HG02943 (cell line): Measurements from ENCODE around the gene DLD.
"Not testable (repeated sequence)": the region's sequence is repeated elsewhere in the genome, so short reads cannot be mapped to it uniquely, and the experiment has no call there.

ENCODE experiments used
- ATAC-seq: cut with Tn5 transposase; IDR thresholded peaks from one replicate; pipeline ENCODE4 v1.9.1; 2021; ENCODE audit warnings: mild to moderate bottlenecking, low read depth, moderate library complexity; ENCODE audit not compliant: unreplicated experiment

The DLD gene

DNA sequence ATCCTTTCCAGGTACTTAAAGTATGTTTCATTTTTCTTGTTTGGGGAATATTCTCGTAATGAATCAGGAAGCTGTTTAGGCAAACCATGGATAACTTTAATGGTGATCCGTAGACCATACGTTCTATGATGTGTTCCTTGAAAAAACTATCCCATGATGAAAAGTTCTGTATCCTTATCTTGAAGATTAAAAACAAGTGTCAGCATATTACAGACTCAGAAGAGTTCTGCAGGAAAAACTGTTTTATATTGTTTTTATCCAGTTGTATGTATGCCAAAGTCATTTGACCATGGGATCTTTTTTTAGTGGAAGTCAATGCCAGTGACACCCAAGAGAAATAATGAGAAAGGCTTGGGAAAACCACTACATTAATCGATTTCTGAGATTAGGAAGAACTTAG lies 52.0 kb downstream of the DLD start:
- ATAC-seq = no peak

DNA sequence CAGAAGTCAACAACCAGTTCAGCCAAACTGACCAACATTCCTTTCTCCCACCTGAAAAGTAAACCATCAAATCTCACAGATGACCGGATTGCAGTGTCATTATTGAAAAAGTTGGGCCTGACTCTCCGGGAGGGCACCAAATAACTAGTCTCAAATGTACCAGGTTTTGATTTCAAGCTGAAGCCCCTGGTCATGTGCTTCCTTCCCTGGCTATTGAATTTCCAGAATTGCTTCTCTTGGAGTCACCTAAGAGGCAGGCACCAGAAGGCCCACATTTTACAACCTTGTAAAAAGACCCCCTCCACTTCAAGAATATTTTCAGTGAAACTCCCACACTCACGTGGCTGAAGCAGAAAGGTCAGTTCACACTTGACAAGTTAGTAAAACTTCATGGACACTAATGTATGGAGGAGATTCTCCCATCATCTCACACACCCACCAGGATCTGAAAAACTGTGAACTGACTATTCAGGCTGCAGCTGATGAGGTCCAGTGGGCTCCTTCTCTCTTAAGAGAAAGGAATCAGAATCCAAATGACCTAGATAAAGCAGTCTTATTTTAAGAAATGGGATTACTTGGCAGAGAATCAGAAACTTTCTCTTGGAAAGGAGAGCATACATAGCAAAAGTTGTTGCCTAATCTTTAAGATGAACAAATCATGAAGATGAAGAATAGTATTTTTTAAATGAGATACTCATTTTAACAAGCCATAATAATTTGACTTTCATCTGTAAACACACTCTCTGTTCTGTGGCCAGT lies 53.6 kb downstream of the DLD start:
- no peak for ATAC-seq

DNA sequence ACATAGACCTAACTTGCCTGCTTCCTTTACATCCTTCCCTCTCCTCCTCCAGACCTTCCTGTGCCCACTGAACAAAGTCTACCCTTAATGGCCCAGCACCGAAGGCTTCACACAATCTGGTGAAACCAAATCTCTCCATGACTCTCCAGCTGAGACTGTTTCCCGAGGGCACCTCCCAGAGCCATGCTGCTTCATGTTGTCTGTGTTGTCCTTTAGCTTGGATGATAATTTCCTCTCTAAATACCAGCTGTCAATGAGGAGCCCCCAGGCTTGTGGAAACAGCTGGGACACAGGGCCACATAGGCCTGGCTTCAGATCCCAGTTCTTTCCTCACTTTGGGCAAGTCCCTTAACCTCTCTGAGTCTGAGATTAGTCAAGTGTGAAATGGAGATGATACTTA lies 54.3 kb downstream of the DLD start:
- ATAC-seq = no peak

DNA sequence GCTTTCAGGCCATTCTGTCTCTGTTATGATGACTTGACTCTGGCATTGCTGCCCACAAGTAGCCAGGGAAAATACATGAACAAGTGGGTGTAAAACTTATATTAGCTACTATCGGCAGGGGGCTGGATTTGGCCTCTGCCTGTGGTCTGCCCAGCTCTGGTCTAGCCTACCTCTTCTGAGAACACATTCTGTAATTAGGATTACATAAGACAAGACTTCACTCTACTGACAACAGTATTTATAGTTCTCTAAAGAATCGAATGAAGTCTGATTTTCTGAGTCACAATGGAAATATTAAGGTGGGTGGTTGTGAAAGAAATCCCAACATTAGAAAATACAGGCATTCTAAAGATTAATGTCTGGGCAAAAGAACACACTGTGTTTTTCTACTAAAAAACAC lies 55.5 kb downstream of the DLD start:
- no peak for ATAC-seq

DNA sequence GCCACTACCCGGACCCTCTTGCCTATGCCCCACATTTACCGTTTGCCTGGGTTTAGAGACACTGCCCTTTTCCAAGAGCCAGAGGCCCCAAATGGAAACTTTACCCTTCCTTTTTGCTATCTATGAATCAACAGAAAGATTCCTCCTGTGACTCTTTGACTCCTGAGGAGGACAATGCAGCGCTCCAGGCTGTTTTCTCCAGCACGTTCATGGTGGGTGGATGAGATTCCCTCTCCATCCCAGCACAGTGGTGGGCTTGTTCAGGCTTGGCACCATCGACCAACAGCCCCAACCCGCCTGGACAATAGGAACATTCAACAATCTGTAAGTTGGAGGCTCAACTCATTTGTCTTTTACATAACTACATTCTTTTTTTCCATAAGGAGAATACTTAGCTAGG lies 55.9 kb downstream of the DLD start:
- no peak for ATAC-seq

DNA sequence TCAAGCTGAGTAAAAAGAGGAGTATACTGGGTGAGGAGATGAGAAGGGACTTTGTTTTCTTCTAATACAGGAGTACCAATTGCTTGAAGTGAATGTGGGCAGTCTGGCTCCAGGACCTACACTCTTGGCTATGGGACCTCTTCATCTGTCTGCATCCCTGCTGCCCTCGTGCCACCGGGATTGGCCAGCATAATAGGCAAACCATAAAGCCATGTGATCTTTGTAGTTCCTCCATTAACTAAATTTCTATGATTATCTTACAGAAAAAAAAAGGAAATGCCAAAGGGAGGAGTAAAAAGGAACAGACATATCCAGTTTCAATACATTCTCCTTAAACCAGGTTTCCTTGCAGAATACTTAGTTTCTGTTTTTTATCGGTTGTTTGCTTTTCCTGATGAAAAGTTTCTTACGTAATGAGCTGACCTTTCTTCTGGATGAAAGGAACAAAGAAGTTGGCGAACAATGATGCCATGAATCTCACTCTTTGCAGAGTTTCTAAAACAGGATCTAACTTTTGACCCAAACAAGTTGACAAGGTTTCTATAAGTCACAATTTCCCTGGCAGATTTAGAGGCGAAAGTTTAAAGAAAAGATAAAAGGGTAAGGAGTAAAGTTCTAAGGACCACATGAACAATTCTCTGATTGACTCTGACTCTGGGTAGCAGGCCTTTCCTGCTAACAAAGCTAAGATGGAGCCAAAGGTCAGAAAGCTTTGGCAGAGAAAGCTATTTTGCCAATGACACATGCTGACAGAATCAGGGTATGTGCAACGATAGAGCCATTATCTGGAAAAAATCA lies 57.9 kb downstream of the DLD start:
- ATAC-seq = no peak

DNA sequence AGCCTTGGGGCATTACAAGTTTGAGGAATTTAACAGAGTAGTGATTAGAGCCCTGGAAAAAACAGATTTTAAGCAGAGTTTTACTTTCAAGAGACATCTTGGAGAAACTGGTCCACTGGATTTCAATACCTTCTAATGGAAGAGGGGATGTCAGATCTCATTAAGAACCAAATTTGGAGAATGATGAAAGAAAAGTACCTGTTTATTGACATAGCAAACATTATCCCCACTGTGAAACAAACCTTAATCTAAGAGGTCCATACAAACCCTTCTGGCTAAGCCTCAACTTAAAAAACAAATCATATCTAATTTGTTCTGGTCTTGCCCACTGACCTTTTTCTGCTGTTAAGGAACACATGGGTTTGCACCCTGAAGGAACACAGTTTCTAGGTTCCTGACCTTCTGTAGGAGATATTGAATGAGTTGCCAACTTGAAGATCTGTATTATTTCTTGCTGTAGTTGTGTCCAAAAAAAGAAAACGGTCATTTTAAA lies 58.5 kb downstream of the DLD start:
- no peak for ATAC-seq

DNA sequence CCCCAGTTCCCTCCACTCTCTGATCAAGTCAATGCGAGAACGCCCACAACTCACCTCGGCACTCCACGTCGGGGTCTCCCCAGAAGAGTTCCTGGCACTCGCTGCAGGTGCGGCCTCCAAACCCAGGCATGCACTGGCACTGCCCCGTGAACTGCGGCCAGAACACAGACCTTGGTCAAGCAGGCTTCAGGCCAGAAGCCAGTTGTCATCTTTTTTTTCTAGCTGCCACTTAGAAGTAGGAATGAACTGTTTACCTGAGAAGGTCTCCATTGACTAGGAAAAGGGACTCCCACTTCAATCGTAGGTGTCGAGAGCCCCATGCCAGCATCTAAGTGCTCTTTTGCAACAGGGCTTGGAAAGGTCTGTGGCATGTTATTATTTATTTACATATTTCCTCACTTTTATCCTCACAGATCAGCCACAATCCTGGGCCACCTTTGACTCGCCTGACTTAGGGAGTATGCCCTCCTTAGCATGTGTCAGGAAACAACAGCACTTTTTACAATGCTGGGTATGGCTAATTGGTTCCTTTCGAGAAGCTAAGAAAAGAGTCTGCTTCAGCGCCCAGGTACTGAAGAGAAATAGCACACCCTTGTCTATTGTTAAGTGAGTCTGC lies 60.3 kb downstream of the DLD start:
- no peak for ATAC-seq

DNA sequence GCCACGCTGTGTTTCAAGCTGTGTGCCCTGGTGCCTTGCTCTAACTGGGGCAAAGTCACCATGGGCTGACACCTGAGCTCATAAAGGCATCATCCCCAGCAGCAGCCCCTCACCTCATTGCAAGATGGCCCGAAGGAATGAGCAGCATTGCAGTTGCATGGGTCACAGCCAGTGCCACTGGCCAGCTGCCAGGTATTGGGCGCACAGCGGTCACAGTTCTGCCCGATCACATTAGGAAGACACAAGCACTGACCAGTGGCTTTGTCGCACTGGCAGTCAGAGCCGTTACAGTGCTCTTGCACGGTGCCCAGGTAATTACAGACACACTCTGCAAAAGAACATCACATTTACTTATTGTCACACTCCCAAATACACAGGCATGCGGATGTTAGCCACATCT lies 60.9 kb downstream of the DLD start:
- ATAC-seq = no peak

DNA sequence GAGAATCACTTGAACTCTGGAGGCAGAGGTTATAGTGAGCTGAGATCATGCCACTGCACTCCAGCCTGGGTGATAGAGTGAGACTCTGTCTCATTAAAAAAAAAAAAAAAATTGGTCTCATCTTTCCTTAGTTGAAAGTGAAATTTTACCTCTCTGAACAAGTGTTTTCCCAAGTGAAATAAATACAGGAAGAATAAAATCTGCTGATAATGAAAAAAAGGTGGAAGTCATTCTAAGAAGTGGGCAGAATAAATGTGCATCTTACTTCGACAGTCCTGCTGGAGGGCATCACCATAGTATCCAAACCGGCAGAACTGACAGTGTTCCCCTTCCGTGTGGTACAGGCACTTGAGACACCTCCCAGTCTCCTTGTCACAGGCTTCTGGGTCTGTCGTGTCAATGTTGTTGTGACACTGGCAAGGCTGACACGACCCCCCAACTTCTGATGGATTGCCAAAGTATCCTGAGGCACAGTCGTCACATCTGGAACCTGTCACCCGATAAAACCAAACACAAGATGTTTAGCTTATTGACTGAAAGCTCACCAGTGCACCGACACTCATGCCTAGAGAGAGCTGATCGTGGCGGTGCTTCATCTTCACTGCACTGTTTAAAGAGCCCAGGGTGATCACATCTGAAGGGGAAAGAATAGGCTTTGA lies 62.4 kb downstream of the DLD start:
- ATAC-seq = no peak

DNA sequence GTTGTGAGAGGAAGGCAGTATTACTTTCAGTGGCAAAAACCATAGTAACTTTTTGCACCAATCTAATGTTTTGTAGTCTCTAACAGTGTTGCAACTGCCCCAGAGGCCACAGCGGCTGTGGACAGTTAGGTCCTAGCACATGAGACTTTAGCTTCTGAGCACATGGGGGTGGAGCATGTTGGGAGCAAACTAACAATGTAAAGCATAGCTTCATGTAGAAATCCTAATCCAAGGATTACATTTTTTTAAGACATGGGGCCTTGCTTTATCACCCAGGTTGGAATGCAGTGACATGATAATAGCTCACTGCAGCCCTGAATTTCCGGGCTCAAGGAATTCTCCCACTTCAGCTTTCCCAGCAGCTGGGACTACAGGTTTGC lies 62.9 kb downstream of the DLD start:
- ATAC-seq = no peak

DNA sequence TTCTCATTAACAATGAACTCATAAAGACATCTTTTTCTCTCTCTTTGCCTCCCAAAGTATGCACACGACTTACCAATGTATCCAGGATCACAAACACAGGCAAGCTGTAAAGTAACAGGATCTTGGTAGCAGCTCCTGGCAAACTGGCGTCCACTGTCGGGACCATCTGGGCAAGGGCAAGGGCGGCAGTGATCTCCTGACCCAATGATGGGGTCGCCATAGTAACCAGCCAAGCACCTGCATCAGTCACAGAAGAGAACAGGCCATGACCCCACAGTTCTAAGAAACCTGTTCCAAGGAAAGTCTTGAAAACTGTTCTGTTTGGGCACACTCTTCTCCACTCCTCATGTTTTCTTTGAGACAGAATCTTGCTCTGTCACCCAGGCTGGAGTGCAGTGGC lies 64.4 kb downstream of the DLD start:
- ATAC-seq = no peak

DNA sequence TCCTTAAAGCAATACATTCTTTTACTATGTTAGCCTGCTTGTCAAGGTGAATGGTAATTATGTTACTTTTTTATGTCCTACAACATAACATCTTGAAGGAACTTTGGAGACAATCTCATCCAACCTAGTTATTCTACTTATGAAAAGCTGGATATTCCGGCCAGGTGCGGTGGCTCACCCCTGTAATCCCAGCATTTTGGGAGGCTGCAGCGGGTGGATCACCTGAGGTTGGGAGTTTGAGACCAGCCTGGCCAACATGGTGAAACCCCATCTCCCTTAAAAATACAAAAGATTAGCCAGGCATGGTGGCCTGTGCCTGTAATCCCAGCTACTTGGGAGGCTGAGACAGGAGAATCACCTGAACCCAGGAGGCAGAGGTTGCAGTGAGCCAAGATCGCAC lies 66.0 kb downstream of the DLD start:
- not testable (repeated sequence) for ATAC-seq

DNA sequence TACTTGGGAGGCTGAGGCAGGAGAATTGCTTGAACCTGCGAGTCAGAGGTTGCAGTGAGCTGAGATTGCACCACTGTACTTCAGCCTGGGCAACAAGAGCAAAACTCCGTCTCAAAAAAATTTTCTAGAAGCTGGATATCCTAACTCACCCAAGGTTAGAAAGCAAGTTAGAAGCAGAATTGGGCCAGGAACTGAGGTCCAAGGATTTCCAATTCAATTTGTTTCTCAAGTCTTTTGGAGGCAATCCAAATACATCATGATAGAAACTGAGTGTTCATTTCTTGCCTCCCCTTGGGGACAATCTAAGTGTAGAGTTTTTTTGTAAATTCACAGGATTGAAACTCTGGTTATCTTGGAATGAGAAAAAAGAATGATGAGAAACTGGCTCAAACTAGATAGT lies 66.5 kb downstream of the DLD start:
- ATAC-seq = no peak

DNA sequence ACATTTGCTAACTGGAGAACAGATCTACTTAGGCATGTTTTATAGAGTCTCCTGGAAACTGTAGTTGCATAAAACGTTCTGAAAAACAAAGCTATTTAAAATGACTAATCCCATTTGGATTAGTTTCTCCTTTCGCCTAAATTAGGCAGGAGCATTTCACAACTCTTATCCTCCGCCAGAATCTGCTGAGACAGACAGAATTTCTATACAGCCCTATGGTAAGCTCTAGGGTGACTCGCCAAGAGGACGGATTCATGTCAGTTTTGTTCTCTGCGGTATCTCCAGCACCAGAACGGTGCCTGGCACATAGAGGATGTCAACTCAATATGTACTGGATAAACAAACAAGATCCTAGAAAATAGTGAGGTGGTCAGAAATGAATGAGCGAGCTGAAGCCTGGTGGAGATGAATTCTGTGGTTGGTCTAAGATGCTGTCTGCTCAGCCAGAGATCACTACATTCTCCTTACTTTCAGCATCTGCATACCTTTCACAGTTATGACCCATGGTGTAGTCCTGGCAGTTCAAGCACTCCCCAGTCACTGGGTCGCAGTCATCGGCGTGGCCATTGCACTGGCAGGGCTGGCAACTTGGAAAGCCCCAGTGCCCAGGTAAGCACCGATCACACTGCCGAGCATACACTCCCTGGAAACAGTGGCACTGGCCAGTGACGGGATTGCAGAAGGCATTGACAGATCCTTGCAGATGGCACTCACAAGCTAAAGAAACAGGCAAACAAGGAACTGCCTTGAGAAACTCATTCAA lies 68.0 kb downstream of the DLD start:
- ATAC-seq = no peak

DNA sequence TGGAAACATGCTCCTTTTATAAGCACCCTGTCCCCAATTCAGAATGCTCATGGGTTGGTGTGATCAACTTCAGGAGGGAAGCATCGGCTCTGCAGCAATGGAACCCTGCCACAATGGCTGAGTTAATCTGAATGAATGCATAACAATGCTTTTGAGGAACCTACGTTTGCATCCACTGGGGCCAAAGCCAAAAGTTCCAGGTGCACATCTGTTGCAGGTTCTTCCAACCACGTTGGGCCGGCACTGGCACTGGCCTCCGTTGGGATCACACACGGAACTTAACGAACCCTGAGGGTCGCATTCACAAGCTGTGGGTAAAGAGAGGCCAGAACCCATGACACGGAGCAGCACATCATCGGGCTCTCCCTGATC lies 68.5 kb downstream of the DLD start:
- ATAC-seq = no peak

DNA sequence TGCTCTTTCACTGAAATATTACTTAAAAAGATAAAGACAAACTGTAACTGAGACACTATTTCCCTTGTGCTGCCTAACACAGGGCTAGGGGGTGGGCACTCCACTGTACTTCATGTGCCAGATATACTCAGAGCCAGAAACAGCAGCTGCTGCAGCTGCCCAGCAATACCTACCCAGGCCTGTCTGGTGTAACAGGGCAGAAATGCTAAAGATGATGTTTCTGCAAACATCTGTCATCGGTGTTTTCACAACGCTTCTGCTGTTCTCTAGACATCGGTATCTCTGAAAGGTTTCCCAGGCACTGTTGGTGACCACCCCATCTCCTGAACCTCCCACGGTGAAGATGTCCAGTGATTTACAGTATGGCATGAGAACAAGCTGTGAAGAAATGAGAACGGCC lies 69.3 kb downstream of the DLD start:
- ATAC-seq = no peak

DNA sequence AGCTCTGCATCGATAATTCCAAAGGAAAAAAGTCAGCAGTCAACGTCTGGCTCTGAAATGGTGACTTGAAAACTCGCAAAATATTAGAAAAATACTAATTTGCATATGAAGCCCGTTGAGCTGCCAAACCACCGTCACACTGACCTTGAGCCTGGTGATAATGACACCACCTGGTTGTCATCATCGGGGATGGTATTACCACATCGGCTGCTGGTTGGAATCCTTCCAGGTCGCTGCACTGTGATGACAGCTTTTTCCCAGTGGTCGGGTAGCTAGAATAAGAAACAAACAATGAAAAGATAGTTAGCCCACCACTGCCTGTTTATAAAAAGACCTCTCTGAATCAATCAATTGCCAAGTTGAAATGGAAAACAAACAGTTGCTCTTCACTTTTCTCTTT lies 70.4 kb downstream of the DLD start:
- ATAC-seq = no peak

DNA sequence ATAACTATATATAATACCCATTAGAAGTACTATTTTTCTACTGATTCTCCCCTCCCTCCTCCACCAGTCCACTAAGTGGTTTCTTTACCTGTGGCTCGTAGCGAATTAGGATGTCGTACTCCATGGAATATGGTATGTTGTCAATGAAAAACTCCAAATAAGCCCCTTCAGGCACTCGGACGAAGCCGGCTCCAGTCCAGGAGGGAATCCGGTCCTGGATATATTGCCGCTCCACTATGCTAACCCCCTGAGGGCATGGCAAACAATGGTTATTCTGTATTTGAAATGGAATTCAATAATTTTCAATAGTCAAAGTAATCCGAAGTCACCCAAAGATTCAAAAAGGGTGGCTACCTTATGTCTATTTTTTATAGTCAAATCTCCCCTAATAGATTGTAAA lies 71.8 kb downstream of the DLD start:
- no peak for ATAC-seq

DNA sequence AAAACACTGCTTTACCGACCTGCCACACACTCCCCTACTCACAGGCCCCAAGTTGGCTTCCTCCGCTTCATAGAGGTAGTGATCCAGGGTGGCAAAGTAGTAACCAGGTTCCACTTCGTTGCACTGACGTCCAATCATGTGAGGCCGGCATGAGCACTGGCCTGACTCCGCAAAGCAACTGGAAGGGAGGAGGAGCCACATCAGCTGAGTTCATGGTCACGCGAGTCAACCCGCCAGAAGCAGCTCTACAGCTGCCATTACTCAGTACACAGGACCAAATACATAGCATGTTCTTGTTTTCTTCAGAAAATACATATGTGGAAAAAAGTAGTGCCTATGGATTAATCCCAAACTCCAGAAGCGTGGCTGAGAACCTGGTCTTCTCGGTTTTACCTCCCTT lies 73.5 kb downstream of the DLD start:
- ATAC-seq = no peak
